ENCODE results near the gene PNPLA5. TPM values are rescaled to one million over a fixed set of nuclear protein-coding genes. Genes with fewer than 3 reads are reported as not detected.

The PNPLA5 gene
- total RNA-seq, 1 experiment from 2014 or later, result 5.5 TPM

DNA sequence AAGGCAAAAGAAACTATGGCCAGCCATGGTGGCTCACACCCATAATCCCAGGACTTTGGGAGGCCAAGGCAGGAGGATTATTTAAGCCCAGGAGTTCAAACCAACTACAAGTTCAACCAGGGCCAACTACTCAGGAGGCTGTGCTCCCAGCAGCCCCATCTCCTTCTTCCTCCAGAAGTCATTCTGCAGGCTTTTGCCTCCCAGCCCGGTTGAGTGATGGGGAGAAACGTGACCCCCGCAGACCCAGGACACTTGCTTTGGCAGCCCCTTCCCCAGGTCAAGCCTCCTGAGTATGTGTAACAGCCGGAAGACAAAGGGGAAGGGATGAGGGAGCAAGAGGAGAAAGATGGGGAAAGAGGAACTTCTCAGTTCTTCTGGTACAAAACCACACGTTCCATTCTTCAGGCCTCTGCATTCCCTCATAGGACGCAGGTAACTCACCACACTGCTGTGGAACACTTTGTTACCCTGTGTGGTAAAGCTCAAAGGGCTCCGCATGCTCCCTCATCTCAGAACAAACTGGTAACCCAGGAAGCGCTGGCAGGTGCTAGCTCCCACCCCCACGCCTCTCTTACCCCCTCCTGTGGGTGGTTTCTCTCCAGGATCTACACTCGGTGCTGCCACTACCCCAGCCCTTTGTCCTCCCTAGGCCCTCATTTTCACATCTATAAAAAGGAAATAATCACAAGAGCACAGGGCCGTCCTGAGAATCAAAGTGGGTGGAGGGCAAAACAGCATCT, 33.5 kb downstream of the PNPLA5 start:
- no peak overlapping the region for H3K4me2 ChIP-seq (ENCODE audit: insufficient read depth, insufficient read length, low read length)

More for the DNA sequence above, 33.5 kb downstream of the PNPLA5 start:
- Histone ChIP-seq H3T11ph (ENCODE audit: low read length) (no peak overlapping the region), H3K56ac (ENCODE audit: insufficient read length, low read depth, low read length) (no peak overlapping the region), H2BK120ac (ENCODE audit: low read depth, low read length, poor library complexity, severe bottlenecking) (no peak overlapping the region), H4K8ac (replicated peaks; ENCODE audit: insufficient read length, low read depth, low read length) (no peak overlapping the region), H3K79me1 (ENCODE audit: insufficient read depth, low read depth, low read length, poor library complexity, severe bottlenecking) (peaks cover 2% of the 10 kb centered on the region), H2AFZ (ENCODE audit: low read length) (no peak overlapping the region), H4K5ac (ENCODE audit: insufficient read length, low read depth, low read length) (no peak overlapping the region), H2AK5ac (ENCODE audit: insufficient read length, low read length) (no peak overlapping the region), H3K27ac (ENCODE audit: insufficient read length, low read depth, low read length) (no peak overlapping the region), H2BK20ac (ENCODE audit: low read depth, low read length, poor library complexity, severe bottlenecking) (no peak overlapping the region), H3K9me3 (ENCODE audit: control insufficient read depth, low read depth, low read length) (no peaks in the 10 kb centered on the region), H3K27me3 (ENCODE audit: insufficient read depth, low read length) (no peaks in the 10 kb centered on the region), H3K18ac (ENCODE audit: insufficient read length, low read depth, low read length) (no peak overlapping the region), H4K20me1 (ENCODE audit: control insufficient read depth, insufficient read depth, insufficient read length) (no peaks in the 10 kb centered on the region), H3K79me2 (ENCODE audit: insufficient read depth, low read length) (peaks cover 25% of the 10 kb centered on the region; the same call in 1 of the 2 replicates), H2BK15ac (ENCODE audit: low read depth, low read length) (no peak overlapping the region), H3K9ac (ENCODE audit: extremely low read depth, insufficient read length, low read length) (no peak overlapping the region), H4K91ac (ENCODE audit: insufficient read length, low read depth, low read length) (no peak overlapping the region), H2BK12ac (ENCODE audit: insufficient read length, low read depth, low read length) (no peak overlapping the region), H3K4me1 (ENCODE audit: insufficient read depth, low read length) (peaks cover 17% of the 10 kb centered on the region; the same call in 1 of the 2 replicates), H2BK5ac (ENCODE audit: insufficient read length, low read length) (no peak overlapping the region), H3K14ac (ENCODE audit: insufficient read depth, low read length) (peak overlapping the region; percentile 12; the same call in 1 of the 2 replicates), H3K23ac (ENCODE audit: insufficient read length, low read depth, low read length) (no peak overlapping the region), H3K4ac (ENCODE audit: low read depth, low read length) (no peak overlapping the region), H3K23me2 (ENCODE audit: insufficient read length, low read depth, low read length, poor library complexity, severe bottlenecking) (peaks cover 5% of the 10 kb centered on the region)
- no peak for TF ChIP-seq CTCF (conservative IDR thresholded peaks at IDR 0.05)
- H3K36me3 Mint-ChIP-seq (ENCODE audit: insufficient read depth in 1 of 3, low read depth in 3 of 3), result peaks cover 12 to 26% (median 17%) of the 10 kb centered on the region in 3 experiments
- 0 out of 5 replicates have a peak overlapping the region, but pooled peaks of 1 of the 2 experiments have one; percentile 1 for H3K4me3 Mint-ChIP-seq
- peaks cover 50 to 56% of the 10 kb centered on the region in 2 experiments for H3K4me1 Mint-ChIP-seq
- WGBS (ENCODE audit: extremely low coverage, insufficient read length, low lambda C conversion rate), result no CpG with 5 or more reads among the region's 11 CpGs
- H3K27me3 Mint-ChIP-seq (ENCODE audit: low read depth), result peaks cover 7% of the 10 kb centered on the region; the same call in 1 of the 2 replicates
- H3K9me3 Mint-ChIP-seq, result peaks cover 15 to 16% of the 10 kb centered on the region in 2 experiments
- peak overlapping the region in 2 of 3 experiments; percentile 67 to 78; a peak in 3 of 7 replicates for H3K27ac Mint-ChIP-seq
- DNase-seq, result peak; percentile 13

Measured in H9 (cell line).